Measurements from ENCODE around the gene LSAMP.
"Not testable (repeated sequence)": the region's sequence is repeated elsewhere in the genome, so short reads cannot be mapped to it uniquely, and the experiment has no call there.

LSAMP gene

DNA sequence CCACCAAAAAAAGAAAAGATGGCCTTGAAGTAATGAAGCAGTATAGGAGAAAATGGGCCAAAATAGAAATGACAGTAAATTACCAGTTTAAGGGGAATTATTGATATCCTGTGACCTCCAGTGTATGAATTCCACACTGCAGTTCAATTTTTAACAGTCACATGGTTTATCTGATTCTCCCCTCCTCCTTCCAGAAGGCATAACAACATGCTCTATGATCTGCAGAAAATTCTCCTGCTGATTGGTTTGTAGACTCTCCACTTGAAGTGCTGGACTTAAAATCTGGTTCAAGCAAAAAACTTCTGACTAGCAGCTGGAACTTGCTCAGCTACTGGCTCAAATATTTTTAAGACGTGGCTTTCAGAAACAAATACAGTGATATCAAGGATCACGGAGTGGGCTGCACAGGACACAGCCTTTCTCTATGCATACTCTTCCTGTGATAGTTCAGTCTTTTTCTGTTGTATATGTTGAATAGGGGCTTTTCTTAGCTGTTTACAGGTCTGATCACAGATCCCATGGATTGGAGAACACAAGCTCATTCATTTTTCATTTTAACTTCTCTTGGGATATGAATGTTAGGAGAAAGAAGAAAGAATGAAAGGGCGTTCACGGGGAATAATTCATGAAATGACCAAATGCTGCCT is 211.5 kb downstream of the LSAMP start:
- no peak for DNase-seq

DNA sequence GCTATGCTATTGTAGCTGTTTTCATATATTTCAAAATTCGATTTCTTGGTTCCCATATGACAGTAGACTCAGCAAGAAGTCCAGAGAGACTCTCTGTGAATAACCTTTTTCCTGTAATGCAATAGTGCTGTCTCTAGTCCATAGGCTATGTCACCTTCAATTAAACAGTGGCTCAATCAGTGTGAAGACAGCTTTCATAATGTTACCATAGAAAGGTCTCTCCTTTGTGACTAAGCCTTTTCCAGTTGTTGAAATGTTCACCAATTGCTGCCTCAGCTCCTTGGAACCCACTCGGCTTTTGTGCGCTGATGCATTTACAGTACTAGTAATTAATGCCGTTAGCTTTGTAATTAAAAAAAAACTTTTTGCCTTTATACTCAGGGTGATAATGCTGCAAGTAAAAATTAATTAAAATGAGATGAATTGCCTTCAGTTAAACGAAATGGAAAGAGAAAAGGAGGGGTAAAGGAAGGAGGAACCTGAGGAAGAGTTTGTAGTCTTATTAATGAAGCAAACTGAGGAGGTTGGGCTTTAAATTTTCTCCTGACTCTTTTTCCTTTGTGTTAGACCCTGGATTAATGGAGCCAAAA is 214.8 kb downstream of the LSAMP start:
- no peak for DNase-seq

DNA sequence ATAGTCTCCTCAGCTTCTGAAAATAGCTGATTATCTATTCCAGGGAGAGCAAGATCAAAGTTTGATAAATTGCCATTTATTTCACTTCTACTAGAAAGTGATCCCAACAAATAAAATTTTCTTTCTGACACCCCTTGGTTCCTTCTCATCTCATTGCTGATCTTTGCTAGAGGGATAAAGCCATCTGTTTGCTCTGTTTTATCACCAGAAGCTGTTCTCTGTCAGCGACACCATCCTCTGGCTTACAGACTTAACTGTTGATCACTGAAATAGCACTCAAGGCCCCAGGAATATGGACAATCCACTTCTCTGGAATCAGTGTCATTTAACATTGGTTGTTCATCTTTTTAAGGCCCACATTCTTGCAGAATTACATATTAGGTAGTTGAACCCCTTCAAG is 219.0 kb downstream of the LSAMP start:
- no peak for DNase-seq

DNA sequence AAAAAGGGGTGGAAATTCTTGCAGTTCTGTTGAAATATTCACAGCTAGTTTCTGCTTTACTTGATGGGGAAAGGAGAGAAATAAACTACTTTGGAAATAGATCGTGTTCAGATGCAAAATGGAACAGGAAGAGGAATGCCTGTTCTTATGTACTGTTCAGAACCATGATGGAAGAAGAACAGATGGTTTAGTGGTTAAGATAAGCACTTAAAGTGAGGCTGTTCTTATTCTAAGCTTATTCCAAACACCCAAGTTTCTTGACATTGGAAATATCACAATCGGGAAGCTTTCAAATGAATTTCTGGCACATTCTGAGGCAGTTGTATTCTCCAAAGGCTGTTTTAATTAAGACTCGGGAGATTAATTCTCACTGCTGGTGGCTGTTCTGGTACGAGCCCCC is 228.5 kb downstream of the LSAMP start:
- DNase-seq, result no peak

DNA sequence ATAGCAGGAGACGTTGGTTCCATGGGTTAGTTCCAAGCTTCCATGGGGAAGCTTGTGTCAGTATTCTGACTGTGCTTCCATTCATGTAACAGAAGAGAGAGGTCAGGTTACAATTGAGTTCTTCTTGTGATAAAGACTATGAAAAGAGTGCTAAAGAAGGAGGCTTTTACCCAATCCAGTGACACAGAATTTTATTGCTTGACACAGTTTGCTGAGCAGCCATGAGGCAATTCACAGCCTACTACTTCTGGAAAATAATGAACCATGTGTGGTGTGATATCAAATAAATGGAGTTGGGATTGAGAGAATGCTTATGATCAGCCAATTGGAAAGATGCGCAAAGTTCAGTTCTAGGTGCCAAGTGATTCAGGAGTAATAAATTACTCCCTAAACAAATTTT is 233.4 kb downstream of the LSAMP start:
- no peak for DNase-seq

DNA sequence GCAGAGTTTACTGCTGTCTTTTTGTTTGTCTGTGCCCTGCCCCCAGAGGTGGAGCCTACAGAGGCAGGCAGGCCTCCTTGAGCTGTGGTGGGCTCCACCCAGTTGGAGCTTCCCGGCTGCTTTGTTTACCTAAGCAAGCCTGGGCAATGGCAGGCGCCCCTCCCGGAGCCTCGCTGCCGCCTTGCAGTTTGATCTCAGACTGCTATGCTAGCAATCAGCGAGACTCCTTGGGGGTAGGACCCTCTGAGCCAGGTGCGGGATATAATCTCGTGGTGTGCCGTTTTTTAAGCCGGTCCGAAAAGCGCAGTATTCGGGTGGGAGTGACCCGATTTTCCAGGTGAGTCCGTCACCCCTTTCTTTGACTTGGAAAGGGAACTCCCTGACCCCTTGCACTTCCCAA is 236.5 kb downstream of the LSAMP start:
- not testable (repeated sequence) for DNase-seq

DNA sequence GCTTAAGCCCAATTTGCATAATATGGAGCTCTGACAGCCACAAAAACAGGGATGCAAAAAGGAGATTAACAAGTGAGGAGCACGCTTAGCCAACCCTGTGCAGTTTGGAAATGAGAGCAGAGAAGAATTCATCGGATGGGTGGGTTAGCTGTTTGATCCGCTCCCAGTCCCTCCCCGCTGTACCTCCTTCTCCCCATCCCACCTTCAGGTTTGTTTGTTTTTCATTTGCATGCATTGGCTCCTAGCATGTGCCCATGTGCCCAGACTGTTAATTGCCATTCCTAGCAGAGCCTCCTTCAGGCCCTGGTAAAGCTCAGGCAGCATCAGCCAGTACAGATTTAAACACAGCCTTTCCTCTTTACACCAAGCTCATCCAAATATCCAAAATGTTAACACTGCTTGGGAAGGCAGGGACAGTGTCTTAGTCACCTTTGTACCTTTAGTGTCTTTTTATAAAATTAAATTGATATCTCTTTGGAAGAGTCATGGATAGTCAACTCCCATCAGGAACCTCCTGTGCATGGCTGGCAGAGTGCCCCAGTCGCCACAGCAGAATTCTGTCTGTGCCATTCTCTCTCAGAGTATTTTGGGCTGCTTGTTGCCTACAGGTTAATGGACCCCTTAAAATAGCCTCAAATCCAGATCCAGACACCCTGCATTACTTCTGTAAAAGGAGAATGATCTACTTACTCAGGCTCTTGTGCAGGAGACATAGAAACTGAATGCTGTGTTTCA is 244.2 kb downstream of the LSAMP start:
- DNase-seq, result no peak

DNA sequence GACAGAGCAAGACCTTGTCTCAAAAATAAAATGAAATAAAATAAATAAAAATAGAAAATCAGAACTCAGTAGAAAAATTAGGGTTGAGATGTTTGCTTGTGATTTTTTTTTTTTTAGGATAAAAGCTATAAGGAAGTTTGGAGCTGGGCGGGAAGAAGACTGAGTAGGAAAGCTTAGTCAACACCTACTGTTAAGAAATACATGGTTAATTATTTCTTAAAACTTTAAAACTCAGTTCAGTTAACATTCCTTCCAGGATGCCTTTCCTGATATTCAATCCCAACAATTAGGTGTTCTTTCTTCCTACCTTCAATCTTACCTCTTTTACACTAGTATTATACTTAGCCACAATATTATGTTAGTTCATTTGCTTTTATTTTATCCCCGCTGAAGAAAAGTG is 246.2 kb downstream of the LSAMP start:
- no peak for DNase-seq

DNA sequence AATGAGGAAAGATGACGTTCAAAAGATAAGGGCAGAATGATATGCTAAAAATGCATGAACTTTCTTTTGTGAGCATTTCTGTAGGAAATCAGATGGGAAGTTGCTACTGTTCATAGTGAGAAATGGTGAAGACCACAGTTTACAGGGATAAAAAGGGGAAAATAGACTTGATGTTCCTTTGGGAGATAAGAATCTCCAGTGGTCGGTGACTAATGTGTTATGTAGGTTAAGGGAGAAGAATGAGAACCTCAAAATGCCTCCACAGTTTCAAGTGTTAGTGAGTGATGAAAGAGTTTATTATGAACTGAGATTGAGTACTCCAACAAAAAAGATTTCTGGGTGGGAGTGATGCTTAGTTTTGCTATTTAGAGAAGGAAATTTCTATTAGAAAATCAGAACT is 247.2 kb downstream of the LSAMP start:
- no peak for DNase-seq

DNA sequence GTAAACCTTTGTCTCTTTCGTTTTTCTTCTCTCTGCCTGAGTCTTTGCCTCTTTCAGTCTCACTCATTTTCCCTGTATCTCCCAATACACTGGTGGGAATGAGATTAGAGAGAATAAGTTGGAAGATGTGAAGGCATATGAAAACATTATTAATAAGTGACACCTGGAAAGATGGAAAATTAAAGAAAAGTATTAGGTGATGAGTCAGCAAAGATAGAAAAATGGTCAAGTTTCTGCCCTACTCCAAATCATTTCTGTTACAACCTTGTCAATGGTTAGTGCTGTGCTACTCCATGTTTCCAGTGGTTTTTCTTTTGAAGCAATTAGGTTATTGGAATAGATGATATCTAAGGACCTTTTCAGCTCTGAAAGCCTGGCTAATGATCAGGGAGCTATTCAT is 252.8 kb downstream of the LSAMP start:
- no peak for DNase-seq

DNA sequence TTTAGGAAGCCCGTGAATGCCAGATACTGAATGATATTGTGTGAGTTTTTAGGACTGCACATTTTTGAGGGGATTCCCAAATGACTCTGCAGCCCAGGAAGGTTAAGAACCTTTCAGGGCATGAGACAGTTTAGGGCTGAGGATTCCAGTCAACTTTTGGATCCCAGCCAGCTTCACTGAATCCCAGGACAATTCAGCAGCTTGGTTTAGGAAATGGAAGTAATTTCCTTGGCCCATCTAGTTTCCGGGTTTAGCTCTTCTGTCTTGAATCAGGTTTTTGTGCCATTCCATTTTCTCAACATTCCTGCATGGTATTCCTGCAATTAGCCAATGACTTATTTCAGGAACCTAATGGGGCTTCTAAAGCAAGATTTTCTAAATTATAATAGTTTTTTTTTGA is 253.9 kb downstream of the LSAMP start:
- DNase-seq, result no peak

DNA sequence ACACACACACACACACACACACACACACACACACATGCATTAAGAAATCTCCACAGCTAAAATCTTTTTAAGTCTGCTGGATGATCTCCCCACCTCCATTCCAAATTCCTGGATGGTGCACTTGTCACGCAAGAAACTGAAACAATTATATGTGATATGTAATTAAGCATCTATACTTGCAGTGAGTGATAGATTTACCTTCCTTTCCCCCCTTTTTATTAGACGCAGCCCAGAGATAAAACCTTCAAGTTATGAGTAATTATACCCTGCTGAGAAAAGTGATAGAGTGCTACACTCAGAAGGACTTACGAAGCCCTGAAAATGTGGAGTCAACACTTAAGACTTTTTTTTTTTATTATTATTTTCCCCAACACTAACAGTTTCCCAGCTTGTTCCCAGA is 255.2 kb downstream of the LSAMP start:
- no peak for DNase-seq

DNA sequence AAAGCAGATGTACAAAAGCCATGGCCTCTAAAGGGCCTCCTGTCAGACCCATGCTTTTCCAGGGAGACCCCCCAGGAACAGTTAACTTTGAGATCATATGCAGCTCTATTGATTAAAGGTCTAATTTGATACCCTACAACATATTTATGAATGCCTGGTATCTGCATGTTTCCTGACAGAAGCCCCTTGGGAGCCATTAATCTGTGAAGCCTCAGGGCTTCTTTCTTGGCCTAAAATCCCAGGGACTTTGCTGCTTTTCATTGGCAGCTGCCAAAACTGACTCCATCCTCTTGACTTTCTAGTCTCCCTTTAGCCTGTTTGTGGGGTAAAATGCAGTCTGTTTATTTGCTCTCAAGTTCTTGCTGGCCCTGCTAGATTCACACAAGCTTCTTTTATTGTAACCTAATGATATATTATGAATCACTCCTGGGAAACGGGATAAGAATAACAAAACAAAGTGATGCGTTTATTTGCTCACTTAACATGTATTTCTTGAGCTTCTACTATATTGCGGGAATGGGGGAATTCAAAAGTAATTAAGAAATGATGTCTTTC is 257.0 kb downstream of the LSAMP start:
- DNase-seq, result no peak

DNA sequence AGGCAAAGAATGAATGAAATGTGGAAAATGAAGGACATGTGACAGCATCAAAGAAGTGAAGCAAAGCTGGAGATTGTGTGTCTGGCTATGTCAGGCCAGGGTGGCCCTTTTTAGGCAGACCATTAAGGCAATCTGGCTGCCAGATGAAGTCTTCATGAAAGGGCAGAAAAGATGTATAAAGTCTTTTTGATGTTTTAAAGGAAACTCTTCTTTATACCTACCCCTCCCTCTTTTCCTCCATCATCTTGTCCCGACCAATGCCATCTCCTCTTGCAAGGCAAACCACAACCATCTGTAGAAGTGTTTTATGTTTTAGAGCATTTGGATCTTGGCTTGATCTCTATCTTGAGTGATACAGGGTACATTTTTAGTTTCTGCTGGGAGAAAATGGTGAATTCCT is 259.2 kb downstream of the LSAMP start:
- no peak for DNase-seq

DNA sequence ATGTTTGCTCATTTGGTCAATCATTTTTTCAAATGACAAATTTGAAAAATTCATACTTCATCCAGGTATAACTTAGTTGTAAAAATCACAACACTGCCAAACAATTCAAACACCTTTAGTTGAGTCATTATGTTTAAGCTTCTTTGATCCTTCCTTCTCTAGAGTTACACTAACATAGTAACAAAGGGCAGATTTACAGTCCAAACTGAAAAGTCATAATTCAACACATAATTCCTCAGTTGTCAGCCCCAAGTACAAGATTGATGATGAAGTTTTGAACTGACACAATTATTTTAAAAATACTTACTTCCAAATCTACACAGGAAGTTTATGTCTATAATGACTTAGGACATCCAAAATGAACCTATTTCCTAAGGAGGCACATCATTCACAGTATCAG is 264.1 kb downstream of the LSAMP start:
- no peak for DNase-seq

DNA sequence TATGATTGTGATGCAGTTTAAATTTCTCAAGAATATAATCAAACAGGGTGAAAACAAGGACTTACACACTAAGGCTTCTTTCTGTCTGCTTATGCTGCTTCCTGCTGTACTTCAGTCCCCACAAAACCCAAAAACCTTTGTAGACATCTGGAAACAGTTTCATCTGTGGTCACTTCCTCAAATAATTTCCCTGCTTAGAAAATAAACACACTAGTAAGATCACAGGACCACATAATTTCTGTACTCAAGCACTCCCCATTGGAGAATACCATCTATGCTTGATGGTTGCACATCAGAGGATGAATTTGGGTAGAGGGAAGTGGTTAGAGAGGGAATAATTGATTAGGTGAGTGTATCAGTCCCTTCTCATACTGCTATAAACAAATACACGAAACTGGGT is 266.2 kb downstream of the LSAMP start:
- no peak for DNase-seq

DNA sequence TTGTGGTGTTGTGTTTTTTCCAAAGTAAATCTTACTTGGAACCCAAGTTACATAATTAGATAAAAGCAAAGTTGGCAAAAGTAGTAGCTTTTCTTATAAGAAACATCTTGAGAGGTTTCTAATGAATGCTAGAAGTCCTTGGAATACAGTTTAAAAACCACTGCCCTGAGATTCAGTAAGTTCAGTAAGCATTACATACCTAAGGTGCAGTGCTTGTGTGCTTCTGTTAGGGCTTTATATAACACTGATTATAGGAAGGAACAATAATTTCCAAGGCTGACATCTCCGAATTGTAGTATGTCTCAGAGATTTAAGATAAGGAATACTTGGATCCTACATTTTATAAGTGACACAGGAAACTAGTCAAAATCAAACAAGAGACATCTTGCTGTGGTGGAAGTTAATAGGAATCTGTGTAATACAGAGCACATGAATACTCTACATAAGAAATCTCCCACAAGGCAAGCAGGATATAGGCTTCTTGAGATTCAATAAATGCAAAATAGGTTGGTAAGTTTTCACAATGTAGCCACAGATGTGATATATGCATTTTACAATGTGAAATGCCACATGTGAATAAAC is 268.2 kb downstream of the LSAMP start:
- no peak for DNase-seq

DNA sequence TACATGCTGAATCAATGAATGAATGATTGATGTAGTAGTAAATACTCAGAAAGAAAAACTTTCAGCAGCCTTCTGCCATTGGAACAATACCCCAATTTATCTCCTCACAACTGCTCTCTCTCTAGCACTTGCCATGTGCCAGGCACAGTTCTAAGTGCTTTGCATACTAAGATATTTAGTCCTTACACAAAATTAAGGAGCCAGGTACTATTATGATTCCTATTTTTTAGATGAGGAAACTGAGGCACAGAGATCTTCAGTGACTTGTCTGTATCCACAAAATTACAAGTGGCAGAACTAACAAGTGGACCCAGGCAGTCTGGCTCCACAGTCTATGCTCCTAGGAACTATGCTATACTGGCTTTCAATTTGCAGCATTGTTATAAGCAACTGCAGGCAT is 279.2 kb downstream of the LSAMP start:
- DNase-seq, result no peak

DNA sequence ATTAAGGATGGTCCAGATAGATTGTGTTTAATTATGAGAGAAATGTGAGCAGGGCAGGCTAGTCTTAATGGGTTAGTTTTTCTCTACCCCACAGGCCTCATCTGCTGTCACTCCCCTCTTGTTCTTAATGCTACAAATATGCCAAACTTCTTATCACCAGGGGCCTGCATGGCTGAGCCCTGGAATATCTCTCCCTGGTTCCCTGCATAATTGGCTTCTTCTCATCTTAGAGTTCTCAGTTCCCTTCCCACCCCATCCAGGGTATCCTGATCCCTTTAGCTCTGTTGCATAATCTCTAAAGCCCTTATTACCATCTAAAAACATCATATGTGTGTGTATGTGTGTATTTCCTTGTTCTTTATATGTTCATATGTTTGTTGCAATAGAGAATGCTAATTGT is 279.6 kb downstream of the LSAMP start:
- DNase-seq, result no peak

DNA sequence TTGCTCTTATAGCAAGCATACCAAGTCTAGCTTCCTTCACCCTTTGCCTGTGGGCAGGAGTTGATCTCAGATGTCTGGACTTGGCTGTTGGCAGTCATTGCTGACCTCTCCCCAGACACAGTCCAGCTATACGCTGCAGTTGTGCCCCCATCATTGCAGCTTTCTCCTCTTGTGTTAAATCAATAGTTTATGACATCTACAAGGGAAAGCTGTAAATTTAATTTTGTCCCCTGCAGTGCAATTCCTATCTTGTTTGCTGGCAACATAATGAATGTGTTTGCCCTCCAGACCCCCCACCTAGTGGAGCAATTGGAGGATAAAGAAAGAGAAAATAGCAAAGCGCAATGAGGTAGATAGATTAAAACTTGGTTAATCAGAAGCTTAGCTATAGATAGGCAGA is 280.2 kb downstream of the LSAMP start:
- DNase-seq, result no peak

DNA sequence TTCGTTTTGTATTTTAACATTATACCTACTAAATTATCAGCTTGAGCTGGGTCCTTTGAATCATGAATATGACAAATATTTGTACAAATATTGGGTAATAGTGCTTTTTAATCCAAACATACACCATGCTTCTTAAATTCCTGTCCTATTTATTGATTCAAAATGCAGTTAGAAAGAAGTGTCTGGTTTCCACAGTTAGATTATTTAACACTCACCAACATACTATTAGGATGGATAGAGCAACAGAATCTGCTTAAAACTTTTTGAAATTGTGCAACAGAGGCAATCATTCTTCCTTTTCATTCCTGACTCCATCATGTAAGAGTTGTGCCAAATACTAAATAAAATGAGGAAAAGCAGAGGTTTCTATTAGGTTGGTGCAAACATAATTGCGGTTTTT is 281.2 kb downstream of the LSAMP start:
- no peak for DNase-seq

DNA sequence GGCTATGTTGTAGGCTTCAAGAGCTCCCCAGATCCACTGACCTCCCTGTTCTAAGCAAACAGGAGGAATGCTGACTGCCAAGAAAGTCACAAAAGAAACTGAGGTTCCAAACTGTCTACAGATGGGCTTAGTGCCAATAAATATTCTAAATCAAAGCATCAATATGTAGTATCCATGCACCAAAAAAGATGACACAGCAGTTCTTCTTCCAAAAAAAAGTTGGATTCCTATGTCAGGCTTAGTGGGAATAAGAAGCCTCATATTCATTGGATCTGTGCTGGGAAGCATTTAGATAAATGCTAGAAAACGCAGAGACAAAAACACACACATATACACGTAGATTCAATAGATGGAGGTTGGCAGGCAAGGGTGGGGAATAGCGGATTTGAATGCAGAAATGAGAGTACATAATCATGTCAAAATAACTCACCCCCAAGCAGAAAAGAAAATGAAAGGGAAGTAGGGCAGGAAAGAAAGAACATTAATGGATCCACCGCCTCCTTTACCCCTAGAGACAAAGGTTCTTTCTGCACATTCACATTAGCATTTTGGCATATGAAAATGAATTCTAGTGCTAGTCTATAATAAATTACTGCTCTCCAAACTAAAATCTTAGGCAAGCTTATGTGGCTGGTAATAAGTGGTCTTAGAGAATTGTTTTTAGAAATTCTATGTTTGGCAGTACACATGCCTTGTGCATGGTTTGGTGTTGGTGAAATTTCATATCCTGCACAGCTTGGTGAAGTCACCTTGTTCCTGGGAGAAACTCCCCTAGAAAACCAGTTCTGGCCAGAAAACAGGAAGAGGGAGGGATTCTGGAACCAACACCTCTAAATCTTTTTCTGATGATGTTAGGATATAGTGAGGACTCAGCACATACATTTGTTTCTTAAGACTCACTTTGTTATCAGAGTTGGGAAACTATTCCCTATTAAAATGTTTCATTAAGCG is 283.4 kb downstream of the LSAMP start:
- no peak for DNase-seq

DNA sequence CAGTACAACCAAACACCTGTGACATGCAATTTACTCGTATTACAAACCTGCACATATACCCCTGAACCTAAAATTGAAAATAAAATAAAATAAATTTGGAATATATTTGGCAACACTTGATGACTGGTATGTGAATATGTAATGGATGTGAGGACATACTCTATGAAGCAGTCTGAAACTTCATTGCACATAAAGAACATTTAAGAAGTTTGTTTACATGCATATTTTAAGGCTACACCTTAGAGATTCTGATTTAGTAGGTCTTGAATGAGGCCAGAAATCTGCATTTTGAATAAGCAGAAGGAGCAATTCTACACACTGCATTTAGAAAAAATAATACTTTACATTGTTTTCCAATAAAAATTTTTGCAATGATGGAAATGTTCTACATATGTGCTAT is 284.7 kb downstream of the LSAMP start:
- no peak for DNase-seq
